ENCODE measurements around the gene BRD2.
A peak's percentile ranks its signal among the peaks of the same experiment; 100 is the strongest.

Gene BRD2

DNA sequence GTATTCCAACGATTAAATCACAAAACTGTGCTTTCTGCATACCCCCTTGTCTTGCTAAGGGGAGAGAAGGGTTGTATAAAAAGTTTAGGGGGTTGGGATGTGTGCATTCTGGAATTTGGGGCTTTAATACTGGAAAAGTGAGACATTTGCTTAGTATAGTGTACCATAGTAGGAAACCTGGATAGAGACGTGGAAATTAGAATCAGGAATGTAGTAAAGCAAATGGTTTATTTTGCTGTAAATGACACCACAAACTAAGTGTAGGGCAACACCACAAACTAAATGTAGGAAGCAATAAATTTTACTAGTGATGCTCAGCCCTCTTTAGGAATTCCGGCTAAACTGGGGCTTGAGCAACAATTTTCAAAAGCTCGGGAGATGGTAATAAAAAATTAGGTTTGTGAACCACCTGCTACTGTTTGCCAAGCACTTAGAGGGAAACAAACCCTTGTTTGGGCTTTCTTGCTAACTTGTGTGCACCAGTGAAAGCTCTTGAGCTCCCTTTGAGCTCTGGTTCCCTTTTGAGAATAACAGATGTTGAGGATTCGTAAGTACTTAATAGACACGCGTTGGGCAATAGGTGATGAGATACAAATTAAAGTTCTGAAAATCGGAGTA is 13.8 kb downstream of the BRD2 start:
- no peak for DNase-seq

DNA sequence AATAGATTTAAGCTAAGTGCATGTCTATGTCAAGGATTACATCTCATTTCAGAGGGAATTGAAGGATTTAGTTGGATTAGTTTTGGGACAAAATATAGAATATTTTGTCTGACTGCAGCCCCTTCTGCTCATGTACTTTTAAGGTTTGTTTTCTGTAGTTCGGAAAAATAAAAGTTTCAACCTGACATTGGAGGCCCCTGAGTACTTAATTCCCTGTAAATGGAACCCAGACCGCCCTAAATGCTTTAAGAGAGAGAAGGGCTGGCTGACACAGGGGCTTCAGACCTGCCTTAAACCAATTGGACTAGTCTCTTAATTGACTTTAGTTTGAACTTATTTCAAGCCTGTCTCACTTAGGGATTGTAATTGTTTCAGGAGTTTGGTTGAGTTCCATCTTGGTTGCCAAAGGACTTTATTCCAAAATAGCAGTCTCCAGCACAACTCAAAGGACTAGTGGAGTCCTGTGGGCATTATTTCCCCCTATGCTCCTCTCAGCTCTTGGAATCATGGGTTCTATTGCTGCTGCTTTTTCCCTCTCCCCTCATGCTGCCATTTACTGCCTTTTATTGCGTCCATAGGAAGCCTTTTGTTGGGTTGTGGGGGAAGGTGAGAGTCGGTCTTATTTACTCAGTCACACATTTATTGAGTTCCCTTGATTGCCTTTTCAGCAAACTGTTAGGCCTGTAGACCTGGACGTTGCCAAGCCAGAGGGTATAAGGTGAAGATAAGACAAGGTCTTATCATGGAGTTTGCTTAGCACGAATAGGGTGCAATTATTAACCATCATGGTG is 14.5 kb downstream of the BRD2 start:
- Histone ChIP-seq H3K4me2 (ENCODE audit: low read depth, low read length) (no peak overlapping the region), H3K27me3 (replicated peaks; ENCODE audit: insufficient read depth, low read length) (no peaks in the 10 kb centered on the region), H3K4me3 (ENCODE audit: low read length) (no peak overlapping the region), H2AFZ (ENCODE audit: low read length) (no peak overlapping the region), H3K9me2 (replicated peaks; ENCODE audit: insufficient read depth, low read length) (no peaks in the 10 kb centered on the region), H3F3A (ENCODE audit: insufficient read depth, low read length) (peaks cover 67% of the 10 kb centered on the region), H3K9me3 (replicated peaks; ENCODE audit: insufficient read depth, low read length) (no peaks in the 10 kb centered on the region), H3K9ac (ENCODE audit: low read length) (no peak overlapping the region), H3K27ac (ENCODE audit: low read length) (peak overlapping the region; percentile 10; the same call in 1 of the 2 replicates), H3K36me3 (replicated peaks; ENCODE audit: insufficient read depth, low read length) (peaks cover 24% of the 10 kb centered on the region), H3K79me2 (ENCODE audit: low read length) (peaks cover 19% of the 10 kb centered on the region), H4K20me1 (ENCODE audit: insufficient read depth, low read length) (peaks cover 48% of the 10 kb centered on the region), H3K4me1 (ENCODE audit: low read length) (peaks cover 11% of the 10 kb centered on the region; the same call in 1 of the 2 replicates)
- no peak for TF ChIP-seq EZH2phosphoT487 (IDR thresholded peaks at IDR 0.05; ENCODE audit: low read length)
- TF ChIP-seq EZH2 (optimal IDR thresholded peaks at IDR 0.05; ENCODE audit: low read depth, low read length), result no peak
- TF ChIP-seq, protein P1, sequence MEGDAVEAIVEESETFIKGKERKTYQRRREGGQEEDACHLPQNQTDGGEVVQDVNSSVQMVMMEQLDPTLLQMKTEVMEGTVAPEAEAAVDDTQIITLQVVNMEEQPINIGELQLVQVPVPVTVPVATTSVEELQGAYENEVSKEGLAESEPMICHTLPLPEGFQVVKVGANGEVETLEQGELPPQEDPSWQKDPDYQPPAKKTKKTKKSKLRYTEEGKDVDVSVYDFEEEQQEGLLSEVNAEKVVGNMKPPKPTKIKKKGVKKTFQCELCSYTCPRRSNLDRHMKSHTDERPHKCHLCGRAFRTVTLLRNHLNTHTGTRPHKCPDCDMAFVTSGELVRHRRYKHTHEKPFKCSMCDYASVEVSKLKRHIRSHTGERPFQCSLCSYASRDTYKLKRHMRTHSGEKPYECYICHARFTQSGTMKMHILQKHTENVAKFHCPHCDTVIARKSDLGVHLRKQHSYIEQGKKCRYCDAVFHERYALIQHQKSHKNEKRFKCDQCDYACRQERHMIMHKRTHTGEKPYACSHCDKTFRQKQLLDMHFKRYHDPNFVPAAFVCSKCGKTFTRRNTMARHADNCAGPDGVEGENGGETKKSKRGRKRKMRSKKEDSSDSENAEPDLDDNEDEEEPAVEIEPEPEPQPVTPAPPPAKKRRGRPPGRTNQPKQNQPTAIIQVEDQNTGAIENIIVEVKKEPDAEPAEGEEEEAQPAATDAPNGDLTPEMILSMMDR (IDR thresholded peaks at IDR 0.05; ENCODE audit: low read length), result no peak
- no peak for DNase-seq

More for the DNA sequence above, 13.8 kb downstream of the BRD2 start:
- Histone ChIP-seq H3K9ac (ENCODE audit: low read length) (no peak overlapping the region), H3K27me3 (replicated peaks; ENCODE audit: insufficient read depth, low read length) (no peaks in the 10 kb centered on the region), H3K27ac (ENCODE audit: low read length) (peak overlapping the region; percentile 10; the same call in 1 of the 2 replicates), H3K36me3 (replicated peaks; ENCODE audit: insufficient read depth, low read length) (peaks cover 30% of the 10 kb centered on the region), H3F3A (ENCODE audit: insufficient read depth, low read length) (peaks cover 72% of the 10 kb centered on the region), H4K20me1 (ENCODE audit: insufficient read depth, low read length) (peaks cover 55% of the 10 kb centered on the region), H3K4me2 (ENCODE audit: low read depth, low read length) (no peak overlapping the region), H3K4me1 (ENCODE audit: low read length) (peaks cover 11% of the 10 kb centered on the region; the same call in 1 of the 2 replicates), H3K9me3 (replicated peaks; ENCODE audit: insufficient read depth, low read length) (no peaks in the 10 kb centered on the region), H3K4me3 (ENCODE audit: low read length) (no peak overlapping the region), H3K9me2 (replicated peaks; ENCODE audit: insufficient read depth, low read length) (no peaks in the 10 kb centered on the region), H2AFZ (ENCODE audit: low read length) (no peak overlapping the region), H3K79me2 (ENCODE audit: low read length) (peaks cover 26% of the 10 kb centered on the region)
- TF ChIP-seq EZH2phosphoT487 (IDR thresholded peaks at IDR 0.05; ENCODE audit: low read length) (no peak), EZH2 (optimal IDR thresholded peaks at IDR 0.05; ENCODE audit: low read depth, low read length) (no peak)
- TF ChIP-seq, protein P1 (IDR thresholded peaks at IDR 0.05; ENCODE audit: low read length), result no peak

DNA sequence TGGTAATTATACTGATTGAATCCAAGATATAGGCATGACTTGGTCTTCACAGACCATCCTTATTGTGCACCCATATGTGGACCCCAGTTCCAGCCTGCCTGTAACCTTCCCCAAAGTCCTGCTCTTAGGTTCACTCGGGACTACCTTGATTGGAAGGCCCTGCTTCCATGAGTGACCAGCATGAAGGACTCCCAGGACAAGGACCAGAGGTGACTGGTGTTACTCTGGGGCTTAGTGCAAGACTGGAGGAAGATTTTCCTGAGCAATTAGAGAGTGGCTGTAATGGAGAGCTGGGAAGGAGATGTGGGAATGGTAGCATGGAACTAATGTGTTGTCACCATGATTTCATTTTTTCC is 15.1 kb downstream of the BRD2 start:
- Histone ChIP-seq H3K79me2 (ENCODE audit: low read length) (peaks cover 14% of the 10 kb centered on the region), H4K20me1 (ENCODE audit: insufficient read depth, low read length) (peaks cover 42% of the 10 kb centered on the region), H3K4me2 (ENCODE audit: low read depth, low read length) (no peak overlapping the region), H3K9ac (ENCODE audit: low read length) (no peak overlapping the region), H3K4me3 (ENCODE audit: low read length) (no peak overlapping the region), H3K9me3 (replicated peaks; ENCODE audit: insufficient read depth, low read length) (no peaks in the 10 kb centered on the region), H3K4me1 (ENCODE audit: low read length) (peaks cover 16% of the 10 kb centered on the region; the same call in 1 of the 2 replicates), H3K9me2 (replicated peaks; ENCODE audit: insufficient read depth, low read length) (no peaks in the 10 kb centered on the region), H3K27me3 (replicated peaks; ENCODE audit: insufficient read depth, low read length) (no peaks in the 10 kb centered on the region), H3K36me3 (replicated peaks; ENCODE audit: insufficient read depth, low read length) (peaks cover 21% of the 10 kb centered on the region), H2AFZ (ENCODE audit: low read length) (no peak overlapping the region), H3K27ac (ENCODE audit: low read length) (no peak overlapping the region), H3F3A (ENCODE audit: insufficient read depth, low read length) (peaks cover 63% of the 10 kb centered on the region)
- no peak for DNase-seq
- TF ChIP-seq EZH2phosphoT487 (IDR thresholded peaks at IDR 0.05; ENCODE audit: low read length), result no peak
- TF ChIP-seq, protein P1 (IDR thresholded peaks at IDR 0.05; ENCODE audit: low read length), result no peak
- TF ChIP-seq EZH2 (optimal IDR thresholded peaks at IDR 0.05; ENCODE audit: low read depth, low read length), result no peak
